Mucosa of rectum (tissue), 2 donors: ENCODE data around the gene FOXB1.

Source experiments
- H3K27ac ChIP-seq, 2 donors: one replicate each; pipeline ENCODE4 v1.7.0; 2013; ENCODE audit warnings: inconsistent platforms in 2 of 2, low read depth in 2 of 2, low read length in 2 of 2
- H3K27me3 ChIP-seq, 2 donors: one replicate each; pipeline ENCODE4 v1.7.0; 2013; ENCODE audit warnings: low read length in 2 of 2; ENCODE audit not compliant: control insufficient read depth in 2 of 2, insufficient read depth in 2 of 2
- H3K36me3 ChIP-seq, 2 donors: one replicate each; pipeline ENCODE4 v1.7.0; 2013; ENCODE audit warnings: low read length in 2 of 2; ENCODE audit not compliant: control insufficient read depth in 2 of 2, insufficient read depth in 2 of 2
- H3K4me1 ChIP-seq, 2 donors: one replicate each; pipeline ENCODE4 v1.7.0; 2013; ENCODE audit warnings: low read length in 2 of 2, mild to moderate bottlenecking in 1 of 2; ENCODE audit not compliant: control insufficient read depth in 2 of 2, insufficient read depth in 2 of 2
- H3K4me3 ChIP-seq, 2 donors: one replicate each; pipeline ENCODE4 v1.7.0; 2013; ENCODE audit warnings: low read length in 2 of 2
- H3K9ac ChIP-seq, 2 donors: one replicate each; pipeline ENCODE4 v1.7.0; 2013; ENCODE audit warnings: low read length in 2 of 2, low read depth in 1 of 2, mild to moderate bottlenecking in 1 of 2
- H3K9me3 ChIP-seq, 2 donors: one replicate each; pipeline ENCODE4 v1.7.0; 2013; ENCODE audit warnings: low read length in 2 of 2; ENCODE audit not compliant: control insufficient read depth in 2 of 2
- donor health status: healthy.
- donor health status: Normal muscosa, but diverticular disease.

Gene FOXB1

GRCh38 chr15:60005352-60006202, 1.5 kb downstream of the FOXB1 start:
- peaks cover 82 to 84% of the 10 kb centered on the region in 2 donors for H3K27me3 ChIP-seq

GRCh38 chr15:60006203-60006862, 2.2 kb downstream of the FOXB1 start:
- H3K27me3 ChIP-seq, result peaks cover 81 to 84% of the 10 kb centered on the region in 2 donors

More at GRCh38 chr15:60005352-60006202, 1.5 kb downstream of the FOXB1 start:
- H3K4me3 ChIP-seq, result peak overlapping the region; percentile 59 to 74
- peak overlapping the region in 1 of 2 donors; percentile 9 for H3K9ac ChIP-seq
- no peaks in the 10 kb centered on the region for H3K9me3 ChIP-seq
- no peaks in the 10 kb centered on the region for H3K36me3 ChIP-seq
- H3K4me1 ChIP-seq, result peaks cover 17 to 26% of the 10 kb centered on the region in 2 donors
- no peak overlapping the region for H3K27ac ChIP-seq

DNA sequence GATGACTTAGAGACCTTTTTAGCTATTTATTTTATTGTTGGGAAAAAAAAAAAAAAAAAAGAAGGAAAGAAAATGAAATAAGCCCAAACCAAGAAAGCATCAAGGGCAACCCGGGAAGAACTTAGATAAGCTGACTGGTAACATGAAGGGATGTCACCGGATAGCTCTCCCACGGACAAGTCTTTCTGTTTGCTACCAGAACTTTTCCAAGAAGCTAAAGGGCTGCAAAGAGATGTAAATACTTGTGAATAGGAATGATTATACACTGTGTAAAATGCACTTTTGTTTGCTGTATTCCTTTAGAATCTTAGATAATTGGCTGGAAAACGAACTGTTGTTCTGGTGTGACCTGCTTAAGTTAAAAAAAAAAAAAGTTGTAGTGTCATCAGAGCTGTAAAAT, 2.8 kb downstream of the FOXB1 start:
- peaks cover 17 to 26% of the 10 kb centered on the region in 2 donors for H3K4me1 ChIP-seq
- H3K27ac ChIP-seq, result no peak overlapping the region
- H3K36me3 ChIP-seq, result no peaks in the 10 kb centered on the region
- H3K9ac ChIP-seq, result no peak overlapping the region
- peaks cover 79% of the 10 kb centered on the region in 2 donors for H3K27me3 ChIP-seq
- H3K9me3 ChIP-seq, result no peaks in the 10 kb centered on the region
- H3K4me3 ChIP-seq, result peak overlapping the region in 1 of 2 donors; percentile 74

More at GRCh38 chr15:60006203-60006862, 2.2 kb downstream of the FOXB1 start:
- Histone ChIP-seq H3K27ac (no peak overlapping the region), H3K9ac (peak overlapping the region; percentile 9), H3K36me3 (no peaks in the 10 kb centered on the region), H3K9me3 (no peaks in the 10 kb centered on the region), H3K4me3 (peak overlapping the region; percentile 59 to 74), H3K4me1 (peaks cover 17 to 26% of the 10 kb centered on the region in 2 donors)

DNA sequence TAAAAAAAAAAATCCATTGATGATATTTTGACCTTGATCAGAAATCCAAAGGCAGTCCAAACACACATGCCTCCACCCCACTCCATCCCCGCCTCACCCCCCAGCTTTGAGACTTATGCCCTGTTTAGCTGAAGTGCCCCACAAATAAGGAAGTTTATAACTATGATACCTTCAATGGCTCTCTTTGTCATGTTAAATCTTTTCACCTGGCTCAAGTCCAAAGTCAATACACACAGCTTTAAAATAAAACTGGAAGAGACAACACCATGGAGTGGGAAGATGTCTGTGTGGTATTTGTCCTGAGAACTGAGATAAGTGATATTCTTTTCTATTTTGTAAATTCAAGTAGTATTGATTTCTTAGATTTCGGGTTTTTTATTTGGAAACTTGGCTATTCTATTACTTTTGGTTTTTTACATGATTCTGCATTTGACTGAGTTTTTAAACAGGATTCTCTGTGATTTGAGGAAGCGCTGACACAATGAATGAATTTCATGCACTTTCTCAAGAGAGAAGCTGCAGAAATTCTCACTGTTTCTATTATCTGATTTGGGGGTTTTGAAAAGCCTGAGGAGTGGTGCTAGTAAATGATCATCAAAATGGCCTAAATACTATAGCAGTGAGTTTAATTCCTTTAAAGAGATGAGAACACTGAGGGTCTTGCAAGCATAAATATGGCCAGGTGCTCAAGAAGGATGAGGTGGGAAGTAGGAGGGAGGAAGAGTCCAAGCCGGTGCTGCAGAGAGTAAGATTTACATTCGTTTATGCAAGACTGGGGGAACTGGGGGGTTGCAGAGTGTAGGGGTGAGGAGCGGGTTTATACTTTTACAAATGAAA, 5.2 kb downstream of the FOXB1 start:
- Histone ChIP-seq H3K9me3 (no peaks in the 10 kb centered on the region), H3K4me3 (no peak overlapping the region), H3K27me3 (peaks cover 72% of the 10 kb centered on the region in 2 donors), H3K9ac (no peak overlapping the region), H3K27ac (no peak overlapping the region), H3K36me3 (no peaks in the 10 kb centered on the region), H3K4me1 (peaks cover 12 to 20% of the 10 kb centered on the region in 2 donors)

DNA sequence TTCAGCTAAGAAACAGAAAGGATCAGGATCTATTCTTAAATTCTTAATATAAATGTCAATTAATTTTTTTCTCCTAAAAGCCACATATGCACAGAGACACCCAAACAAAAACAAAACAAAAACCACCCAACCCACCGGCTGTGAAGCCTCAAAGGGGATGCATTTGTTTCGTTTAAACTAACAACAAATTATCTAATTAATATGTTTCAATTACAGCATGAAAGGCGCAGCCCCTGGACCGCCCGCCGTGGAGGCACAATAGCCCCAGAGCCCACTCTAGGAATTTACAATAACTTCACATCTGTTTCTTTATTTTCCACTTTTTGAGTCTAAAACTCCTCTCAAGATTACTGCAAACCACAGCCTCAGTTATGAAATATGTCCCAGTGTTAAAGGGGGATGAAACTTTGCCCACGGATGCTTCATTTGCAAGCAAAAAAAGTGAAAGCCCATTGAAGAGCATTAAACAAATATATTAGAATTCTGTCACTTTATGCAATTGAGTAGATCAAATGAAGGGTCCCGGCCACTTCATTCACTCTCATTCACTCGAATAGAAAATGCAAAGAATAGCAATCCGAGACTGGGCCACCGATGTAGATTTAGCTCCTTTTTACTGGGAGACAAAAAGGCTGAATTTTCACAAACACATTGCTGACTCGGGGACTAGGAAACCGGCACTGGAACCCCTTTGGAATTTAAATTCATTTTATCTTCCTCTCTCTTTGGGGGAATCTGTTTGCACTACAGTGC, 6.0 kb downstream of the FOXB1 start:
- H3K9ac ChIP-seq, result no peak overlapping the region
- H3K4me3 ChIP-seq, result no peak overlapping the region
- H3K36me3 ChIP-seq, result no peaks in the 10 kb centered on the region
- no peaks in the 10 kb centered on the region for H3K9me3 ChIP-seq
- peaks cover 64 to 65% of the 10 kb centered on the region in 2 donors for H3K27me3 ChIP-seq
- no peak overlapping the region for H3K27ac ChIP-seq
- H3K4me1 ChIP-seq, result peaks cover 8 to 15% of the 10 kb centered on the region in 2 donors

DNA sequence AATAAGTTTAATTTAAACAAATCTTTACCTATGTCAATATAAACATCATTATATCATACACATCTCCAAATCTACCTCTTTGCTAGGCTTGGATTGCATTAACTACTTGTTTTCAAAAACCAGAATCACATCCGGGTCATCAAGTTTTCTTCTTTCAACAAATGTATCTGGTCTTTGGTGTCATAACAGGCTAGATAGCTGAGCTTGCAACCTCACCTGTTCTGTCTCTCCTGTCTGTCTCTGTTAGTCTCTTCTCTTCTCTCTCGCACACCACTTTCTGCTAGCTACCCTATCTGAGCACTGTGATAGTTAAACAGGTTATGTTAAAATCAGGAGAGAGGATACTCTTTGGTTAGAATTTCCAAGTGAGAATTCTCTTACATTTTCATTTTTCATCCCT, 6.7 kb downstream of the FOXB1 start:
- Histone ChIP-seq H3K9ac (no peak overlapping the region), H3K27me3 (peaks cover 57 to 58% of the 10 kb centered on the region in 2 donors), H3K27ac (no peak overlapping the region), H3K4me1 (peaks cover 5 to 8% of the 10 kb centered on the region in 2 donors), H3K36me3 (no peaks in the 10 kb centered on the region), H3K9me3 (no peaks in the 10 kb centered on the region), H3K4me3 (no peak overlapping the region)

DNA sequence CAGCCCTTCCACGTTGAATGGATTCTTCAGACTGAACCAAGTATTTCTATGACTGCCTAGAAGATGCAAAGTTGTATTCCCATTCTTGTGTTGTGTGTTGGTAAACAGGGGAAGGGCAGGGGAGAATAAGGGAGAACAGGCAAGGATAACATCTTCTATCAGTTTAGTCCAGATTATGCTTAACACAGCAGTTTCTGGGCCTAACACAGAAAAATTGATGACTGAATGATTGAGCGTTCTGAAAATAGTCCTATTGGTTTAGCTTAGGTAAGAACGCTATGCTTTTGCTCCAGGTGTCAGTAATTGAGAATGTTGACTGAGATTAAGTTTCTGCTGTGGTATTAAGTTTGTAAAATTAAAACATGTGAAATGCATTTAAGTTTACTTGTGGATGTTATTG, 8.6 kb downstream of the FOXB1 start:
- no peak overlapping the region for H3K9ac ChIP-seq
- no peaks in the 10 kb centered on the region for H3K4me1 ChIP-seq
- no peak overlapping the region for H3K27ac ChIP-seq
- peaks cover 42 to 52% of the 10 kb centered on the region in 2 donors for H3K27me3 ChIP-seq
- H3K9me3 ChIP-seq, result no peaks in the 10 kb centered on the region
- H3K4me3 ChIP-seq, result no peak overlapping the region
- H3K36me3 ChIP-seq, result no peaks in the 10 kb centered on the region

DNA sequence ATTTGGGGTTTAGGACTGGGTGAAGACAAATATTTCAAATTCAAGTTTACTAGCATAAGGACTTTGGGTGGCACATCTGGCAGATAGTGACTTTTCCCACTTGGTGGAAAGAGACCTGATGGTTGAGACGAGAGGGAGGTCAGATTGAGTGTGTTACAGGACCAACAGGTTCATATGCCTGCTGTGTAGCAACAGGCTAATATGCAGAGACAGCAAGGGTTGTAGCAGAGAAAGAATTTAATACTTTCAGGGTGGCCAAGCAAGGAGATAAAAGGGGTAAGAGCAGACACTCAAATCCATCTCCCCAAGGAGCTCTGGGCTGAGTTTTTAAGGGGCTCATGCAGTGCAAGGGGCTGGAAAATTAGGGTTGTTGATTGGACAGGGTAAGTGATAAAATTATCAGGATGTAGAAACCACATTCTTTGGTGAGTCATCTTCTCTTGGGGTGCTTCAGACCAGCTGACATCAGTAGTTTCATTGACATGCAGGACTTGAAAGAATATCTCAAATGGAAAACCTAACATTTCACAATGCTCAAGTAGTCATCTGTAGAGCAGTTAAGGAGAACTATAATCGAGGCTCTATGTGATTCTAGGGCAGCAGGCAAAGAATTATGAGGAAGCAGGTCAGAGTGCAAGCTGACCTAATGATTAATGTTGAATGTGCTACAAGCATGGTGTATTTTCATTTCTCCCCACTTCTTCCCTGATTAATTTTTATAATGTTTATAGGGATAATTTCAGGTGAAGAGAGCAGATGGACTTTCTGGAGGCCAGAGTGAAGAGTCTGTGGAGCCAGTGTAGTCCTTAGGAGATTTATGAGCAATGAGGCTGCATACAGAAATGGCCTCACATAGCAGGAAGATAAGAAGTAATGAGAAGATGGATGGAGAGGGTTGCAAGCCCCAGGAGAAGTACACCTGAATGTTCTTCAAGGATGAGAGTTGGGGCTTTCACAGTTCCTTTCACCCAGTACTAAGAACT, 13.7 kb downstream of the FOXB1 start:
- H3K9me3 ChIP-seq, result no peaks in the 10 kb centered on the region
- H3K9ac ChIP-seq, result no peak overlapping the region
- no peaks in the 10 kb centered on the region for H3K4me1 ChIP-seq
- peaks cover 3 to 14% of the 10 kb centered on the region in 2 donors for H3K27me3 ChIP-seq
- H3K27ac ChIP-seq, result no peak overlapping the region
- H3K36me3 ChIP-seq, result no peaks in the 10 kb centered on the region
- no peak overlapping the region for H3K4me3 ChIP-seq
